ENCODE results near the gene LPP. TPM values are rescaled to one million over a fixed set of nuclear protein-coding genes. Genes with fewer than 3 reads are reported as not detected.

Gene LPP
- polyA plus RNA-seq, 2 of the 4 experiments (the other 2 are of a cell fraction): 11.0 to 30.8 TPM

DNA sequence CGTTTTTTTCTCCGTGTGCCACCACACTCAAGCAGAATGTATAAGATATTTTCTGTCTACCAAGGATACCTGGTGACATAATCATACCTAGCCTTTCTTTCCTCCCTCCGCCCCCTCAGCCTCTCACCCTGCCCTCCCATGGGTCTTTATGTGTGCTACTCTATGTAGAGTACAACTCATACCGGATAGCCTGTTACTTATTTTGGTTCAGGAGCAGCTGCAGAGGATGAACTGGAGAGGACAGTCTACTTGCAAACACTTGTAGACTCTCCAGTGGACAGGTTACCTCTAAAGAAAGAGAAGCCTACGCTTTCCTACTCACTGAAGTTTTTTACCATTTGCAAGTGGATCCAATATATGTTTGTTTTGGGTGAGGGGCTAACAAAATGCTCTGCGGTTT is 671.9 kb downstream of the LPP start (continued):
- TF ChIP-seq, protein P1, sequence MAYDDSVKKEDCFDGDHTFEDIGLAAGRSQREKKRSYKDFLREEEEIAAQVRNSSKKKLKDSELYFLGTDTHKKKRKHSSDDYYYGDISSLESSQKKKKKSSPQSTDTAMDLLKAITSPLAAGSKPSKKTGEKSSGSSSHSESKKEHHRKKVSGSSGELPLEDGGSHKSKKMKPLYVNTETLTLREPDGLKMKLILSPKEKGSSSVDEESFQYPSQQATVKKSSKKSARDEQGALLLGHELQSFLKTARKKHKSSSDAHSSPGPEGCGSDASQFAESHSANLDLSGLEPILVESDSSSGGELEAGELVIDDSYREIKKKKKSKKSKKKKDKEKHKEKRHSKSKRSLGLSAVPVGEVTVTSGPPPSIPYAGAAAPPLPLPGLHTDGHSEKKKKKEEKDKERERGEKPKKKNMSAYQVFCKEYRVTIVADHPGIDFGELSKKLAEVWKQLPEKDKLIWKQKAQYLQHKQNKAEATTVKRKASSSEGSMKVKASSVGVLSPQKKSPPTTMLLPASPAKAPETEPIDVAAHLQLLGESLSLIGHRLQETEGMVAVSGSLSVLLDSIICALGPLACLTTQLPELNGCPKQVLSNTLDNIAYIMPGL (CRISPR knock-in tag; IDR thresholded peaks at IDR 0.05; ENCODE audit: borderline replicate concordance): no peak
- TF ChIP-seq CBX8 (IDR thresholded peaks at IDR 0.05): no peak
- TF ChIP-seq RARB (CRISPR knock-in tag; IDR thresholded peaks at IDR 0.05): no peak

DNA sequence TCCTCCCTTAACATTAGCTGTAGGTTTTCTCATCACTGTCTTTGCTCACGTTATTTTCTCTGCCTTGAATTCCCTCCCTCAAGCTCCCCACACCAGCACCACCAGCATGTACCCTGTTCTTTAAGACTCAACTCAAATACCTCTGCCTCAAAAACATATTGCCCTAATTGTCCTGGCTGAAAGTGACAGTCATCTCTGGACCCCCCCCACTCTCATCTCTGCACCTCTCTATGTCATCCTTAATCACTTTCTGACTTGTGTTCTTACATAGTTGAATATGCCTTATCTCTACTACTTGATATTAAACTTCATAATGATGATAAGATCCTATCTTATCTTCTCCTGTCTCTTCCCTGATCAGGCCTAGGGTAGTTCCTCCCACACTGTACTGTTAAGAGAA is 672.6 kb downstream of the LPP start:
- Histone ChIP-seq H3K4me2 (no peak overlapping the region), H3K9me3 (no peaks in the 10 kb centered on the region), H3K4me1 (no peaks in the 10 kb centered on the region), H3K4me3 (no peak overlapping the region), H3K27ac (no peak overlapping the region)
- TF ChIP-seq, protein P2, sequence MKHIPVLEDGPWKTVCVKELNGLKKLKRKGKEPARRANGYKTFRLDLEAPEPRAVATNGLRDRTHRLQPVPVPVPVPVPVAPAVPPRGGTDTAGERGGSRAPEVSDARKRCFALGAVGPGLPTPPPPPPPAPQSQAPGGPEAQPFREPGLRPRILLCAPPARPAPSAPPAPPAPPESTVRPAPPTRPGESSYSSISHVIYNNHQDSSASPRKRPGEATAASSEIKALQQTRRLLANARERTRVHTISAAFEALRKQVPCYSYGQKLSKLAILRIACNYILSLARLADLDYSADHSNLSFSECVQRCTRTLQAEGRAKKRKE (CRISPR knock-in tag; IDR thresholded peaks at IDR 0.05; ENCODE audit: low read depth): no peak
- TF ChIP-seq RCOR1 (IDR thresholded peaks at IDR 0.05; ENCODE audit: low read depth, low read length) (no peak), MYC (IDR thresholded peaks at IDR 0.05; ENCODE audit: borderline replicate concordance, low read length) (no peak), FOSB (CRISPR knock-in tag; IDR thresholded peaks at IDR 0.05) (no peak), PHF8 (IDR thresholded peaks at IDR 0.05; ENCODE audit: borderline replicate concordance, low read depth) (no peak), HEYL (CRISPR knock-in tag; IDR thresholded peaks at IDR 0.05) (no peak), SMC3 (IDR thresholded peaks at IDR 0.05) (no peak), POLR2AphosphoS2 (conservative IDR thresholded peaks at IDR 0.05; ENCODE audit: low read length) (no peak), ZSCAN20 (CRISPR knock-in tag; IDR thresholded peaks at IDR 0.05) (no peak), EHMT2 (IDR thresholded peaks at IDR 0.05; ENCODE audit: low read depth) (no peak)
- TF ChIP-seq, protein P1 (CRISPR knock-in tag; IDR thresholded peaks at IDR 0.05; ENCODE audit: borderline replicate concordance): no peak
- TF ChIP-seq, protein P3, sequence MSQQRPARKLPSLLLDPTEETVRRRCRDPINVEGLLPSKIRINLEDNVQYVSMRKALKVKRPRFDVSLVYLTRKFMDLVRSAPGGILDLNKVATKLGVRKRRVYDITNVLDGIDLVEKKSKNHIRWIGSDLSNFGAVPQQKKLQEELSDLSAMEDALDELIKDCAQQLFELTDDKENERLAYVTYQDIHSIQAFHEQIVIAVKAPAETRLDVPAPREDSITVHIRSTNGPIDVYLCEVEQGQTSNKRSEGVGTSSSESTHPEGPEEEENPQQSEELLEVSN (IDR thresholded peaks at IDR 0.05; ENCODE audit: borderline replicate concordance, low read depth): no peak
- TF ChIP-seq, protein P4, sequence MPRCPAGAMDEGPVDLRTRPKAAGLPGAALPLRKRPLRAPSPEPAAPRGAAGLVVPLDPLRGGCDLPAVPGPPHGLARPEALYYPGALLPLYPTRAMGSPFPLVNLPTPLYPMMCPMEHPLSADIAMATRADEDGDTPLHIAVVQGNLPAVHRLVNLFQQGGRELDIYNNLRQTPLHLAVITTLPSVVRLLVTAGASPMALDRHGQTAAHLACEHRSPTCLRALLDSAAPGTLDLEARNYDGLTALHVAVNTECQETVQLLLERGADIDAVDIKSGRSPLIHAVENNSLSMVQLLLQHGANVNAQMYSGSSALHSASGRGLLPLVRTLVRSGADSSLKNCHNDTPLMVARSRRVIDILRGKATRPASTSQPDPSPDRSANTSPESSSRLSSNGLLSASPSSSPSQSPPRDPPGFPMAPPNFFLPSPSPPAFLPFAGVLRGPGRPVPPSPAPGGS (IDR thresholded peaks at IDR 0.05): no peak
- DNase-seq (ENCODE audit: low read depth in 1 of 2, low spot score in 1 of 2): no peak
- WGBS (ENCODE audit: missing lambda C conversion rate): 92% methylated on average over 1 of the region's 1 CpG
- ChIA-PET CTCF (no interaction called here), POLR2A (no interaction called here)
- FAIRE-seq: no peak
- ATAC-seq: no peak

DNA sequence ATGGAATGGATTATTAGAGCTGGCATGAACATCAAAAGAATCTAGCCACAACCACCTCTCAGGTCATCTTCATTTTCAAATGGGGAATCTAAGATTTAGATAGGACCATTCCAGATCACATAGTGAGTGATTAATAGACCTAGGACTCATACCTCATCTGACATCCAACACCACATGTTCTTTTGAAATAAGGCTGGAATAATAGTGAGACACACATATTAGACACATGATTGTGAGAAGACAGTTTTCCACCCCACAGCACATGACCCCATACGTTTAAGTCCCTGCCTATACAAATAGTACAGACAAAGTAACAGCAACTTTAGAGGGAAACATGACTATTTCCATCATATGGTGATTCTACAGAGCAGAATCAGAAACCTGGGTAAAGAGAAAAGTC is 673.1 kb downstream of the LPP start:
- ChIA-PET POLR2A (no interaction called here), CTCF (no interaction called here)
- TF ChIP-seq EHF (CRISPR knock-in tag; IDR thresholded peaks at IDR 0.05) (no peak), ZNF302 (CRISPR knock-in tag; IDR thresholded peaks at IDR 0.05) (no peak), HOXB5 (CRISPR knock-in tag; IDR thresholded peaks at IDR 0.05) (no peak), FOSL2 (IDR thresholded peaks at IDR 0.05) (no peak), FOSL2 (CRISPR knock-in tag; IDR thresholded peaks at IDR 0.05) (no peak), GATA3 (IDR thresholded peaks at IDR 0.05; ENCODE audit: borderline replicate concordance) (no peak), CHD4 (IDR thresholded peaks at IDR 0.05; ENCODE audit: borderline replicate concordance) (no peak), SMC3 (IDR thresholded peaks at IDR 0.05) (no peak), RAD21 (conservative IDR thresholded peaks at IDR 0.05 in 1 of 2, IDR thresholded peaks at IDR 0.05 in 1 of 2) (no peak), MYC (IDR thresholded peaks at IDR 0.05; ENCODE audit: borderline replicate concordance, low read length) (no peak), ZFP36 (IDR thresholded peaks at IDR 0.05; ENCODE audit: borderline replicate concordance, partially characterized antibody) (no peak), TFCP2L1 (CRISPR knock-in tag; IDR thresholded peaks at IDR 0.05) (no peak), EHMT2 (IDR thresholded peaks at IDR 0.05; ENCODE audit: low read depth) (no peak), KDM1A (IDR thresholded peaks at IDR 0.05; ENCODE audit: low read depth) (no peak), MAFK (IDR thresholded peaks at IDR 0.05; ENCODE audit: partially characterized antibody) (no peak)
- TF ChIP-seq, protein P5, sequence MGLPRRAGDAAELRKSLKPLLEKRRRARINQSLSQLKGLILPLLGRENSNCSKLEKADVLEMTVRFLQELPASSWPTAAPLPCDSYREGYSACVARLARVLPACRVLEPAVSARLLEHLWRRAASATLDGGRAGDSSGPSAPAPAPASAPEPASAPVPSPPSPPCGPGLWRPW (IDR thresholded peaks at IDR 0.05): no peak
- TF ChIP-seq, protein P6, sequence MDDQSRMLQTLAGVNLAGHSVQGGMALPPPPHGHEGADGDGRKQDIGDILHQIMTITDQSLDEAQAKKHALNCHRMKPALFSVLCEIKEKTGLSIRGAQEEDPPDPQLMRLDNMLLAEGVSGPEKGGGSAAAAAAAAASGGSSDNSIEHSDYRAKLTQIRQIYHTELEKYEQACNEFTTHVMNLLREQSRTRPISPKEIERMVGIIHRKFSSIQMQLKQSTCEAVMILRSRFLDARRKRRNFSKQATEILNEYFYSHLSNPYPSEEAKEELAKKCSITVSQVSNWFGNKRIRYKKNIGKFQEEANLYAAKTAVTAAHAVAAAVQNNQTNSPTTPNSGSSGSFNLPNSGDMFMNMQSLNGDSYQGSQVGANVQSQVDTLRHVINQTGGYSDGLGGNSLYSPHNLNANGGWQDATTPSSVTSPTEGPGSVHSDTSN (IDR thresholded peaks at IDR 0.05): no peak

More for the DNA sequence above, 673.1 kb downstream of the LPP start:
- H3K4me2 ChIP-seq: no peak overlapping the region
- H3K4me1 ChIP-seq: no peaks in the 10 kb centered on the region
- no peak overlapping the region for H3K4me3 ChIP-seq
- FAIRE-seq (no peak), ATAC-seq (no peak), DNase-seq (ENCODE audit: low read depth in 1 of 2, low spot score in 1 of 2) (no peak)
- 90% methylated on average over 1 of the region's 1 CpG for WGBS (ENCODE audit: missing lambda C conversion rate)
- H3K9me3 ChIP-seq: no peaks in the 10 kb centered on the region
- no peak overlapping the region for H3K27ac ChIP-seq
